GM18526 (cell line): ENCODE data around the gene FPR3.

Experiments
- POLR2A ChIP-seq: IDR thresholded peaks from 3 replicates; pipeline ENCODE4 v1.6.1; 2011; ENCODE audit not compliant: insufficient read length; ENCODE audit errors: extremely low read depth

The FPR3 gene

GRCh38 chr19:51820831-51821446 is 26.0 kb downstream of the FPR3 start:
- TF ChIP-seq POLR2A = no peak

GRCh38 chr19:51821456-51821855 is 26.5 kb downstream of the FPR3 start:
- TF ChIP-seq POLR2A = no peak

- no peak for TF ChIP-seq POLR2A
Measured at GRCh38 chr19:51821921-51822320, 27.0 kb downstream of the FPR3 start.

- TF ChIP-seq POLR2A = no peak
Measured at GRCh38 chr19:51822325-51822724, 27.4 kb downstream of the FPR3 start.

DNA sequence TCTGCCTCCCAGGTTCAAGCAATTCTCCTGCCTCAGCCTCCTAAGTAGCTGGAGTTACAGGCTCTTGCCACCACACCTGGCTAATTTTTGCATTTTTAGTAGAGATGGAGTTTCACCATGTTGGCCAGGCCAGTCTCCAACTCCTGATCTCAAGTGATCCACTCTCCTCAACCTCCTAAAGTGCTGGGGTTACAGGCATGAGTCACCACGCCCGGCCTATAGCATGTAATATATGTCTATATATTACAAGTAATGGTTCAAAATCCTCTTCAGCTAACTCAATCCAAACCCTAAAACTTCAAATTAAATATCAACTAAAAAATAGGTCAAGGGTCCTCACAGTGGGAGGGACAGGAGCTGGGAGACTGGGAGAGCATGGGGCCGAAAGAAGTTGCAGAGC is 28.0 kb downstream of the FPR3 start:
- no peak for TF ChIP-seq POLR2A

- TF ChIP-seq POLR2A = no peak
Measured at GRCh38 chr19:51824281-51825005, 29.5 kb downstream of the FPR3 start.

DNA sequence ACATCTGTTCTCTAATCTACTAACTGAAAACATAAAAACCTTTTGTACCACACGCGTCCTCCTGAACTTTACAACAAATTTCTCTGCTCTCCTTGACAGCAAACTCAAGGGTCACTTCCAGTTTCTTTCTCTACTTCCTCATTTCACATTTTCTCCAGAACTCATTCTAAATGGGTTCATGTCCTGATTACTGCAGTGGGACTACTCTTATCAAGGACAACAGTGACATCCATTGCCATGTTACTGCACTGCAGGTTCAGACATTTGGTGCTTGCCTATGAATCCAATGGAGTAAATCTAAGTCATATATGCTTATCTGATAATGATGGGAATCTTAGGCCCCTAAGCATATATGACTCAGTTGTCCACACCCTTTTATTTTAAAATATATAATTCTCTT is 35.3 kb downstream of the FPR3 start:
- TF ChIP-seq POLR2A = no peak

DNA sequence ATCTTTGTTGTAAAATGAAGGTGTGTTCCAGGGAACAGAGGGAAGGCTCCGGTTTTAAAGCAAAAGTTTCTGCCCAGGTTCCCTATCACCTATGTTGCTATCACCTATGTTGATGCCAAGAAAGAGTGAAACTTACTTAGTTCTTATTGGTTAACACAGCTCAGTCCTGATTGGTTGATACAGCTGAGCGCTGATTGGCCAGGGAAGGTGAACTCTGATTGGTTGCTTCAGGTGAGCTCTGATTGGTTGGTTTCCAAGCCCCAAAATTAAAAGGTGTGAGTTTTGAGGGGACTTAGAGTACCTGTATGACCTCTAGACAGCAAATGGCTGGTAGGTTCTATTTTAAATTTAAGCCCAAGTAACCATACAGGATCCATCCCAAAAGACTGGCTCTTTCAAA is 42.2 kb downstream of the FPR3 start:
- no peak for TF ChIP-seq POLR2A

- no peak for TF ChIP-seq POLR2A
Measured at GRCh38 chr19:51861870-51862622, 67.1 kb downstream of the FPR3 start.

DNA sequence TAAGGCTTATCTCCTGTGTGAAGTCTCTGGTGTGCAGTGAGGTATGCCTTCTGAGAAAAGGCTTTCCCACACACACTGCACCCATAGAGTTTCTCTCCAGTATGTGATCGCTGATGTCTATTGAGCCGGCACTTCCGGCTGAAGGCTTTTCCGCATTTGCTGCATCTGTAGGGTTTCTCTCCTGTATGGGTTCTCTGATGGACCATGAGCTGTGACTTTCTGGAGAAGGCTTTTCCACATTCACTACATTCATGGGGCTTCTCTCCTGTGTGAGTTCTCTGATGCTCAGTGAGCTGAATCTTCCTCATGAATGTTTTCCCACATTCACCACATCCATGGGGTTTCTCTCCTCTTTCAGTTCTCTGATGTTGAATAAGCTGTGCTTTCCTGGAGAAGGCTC is 78.1 kb downstream of the FPR3 start:
- TF ChIP-seq POLR2A = no peak
